Natural killer cell (primary cell): ENCODE data around the gene MTFR1L. TPM values are rescaled to one million over a fixed set of nuclear protein-coding genes. Genes with fewer than 3 reads are reported as not detected.

ENCODE experiments used
- ATAC-seq, 3 donors: fragments of 150-1000 bp in 2 of 3; fragments of 200-7000 bp in 1 of 3; cut with Tn5 transposase; 1 replicate in 1 of 3; 2 replicates in 2 of 3; pipeline ENCODE4 v1.10.0; 2021; ENCODE audit warnings: mild to moderate bottlenecking in 2 of 3, moderate library complexity in 2 of 3
- DNase-seq, 2 donors: peaks; one replicate each; pipeline versions ENCODE4 v3.0.0 to v3.0.0-alpha.2; 2013 to 2021; ENCODE audit warnings: mixed read lengths in 1 of 2
- H3K27ac ChIP-seq: one replicate; pipeline ENCODE4 v1.5.1; 2013; ENCODE audit warnings: mild to moderate bottlenecking, low read length
- H3K27me3 ChIP-seq: one replicate; pipeline ENCODE4 v1.6.1; 2013; ENCODE audit warnings: low read length; ENCODE audit not compliant: control insufficient read depth, insufficient read depth
- H3K36me3 ChIP-seq: one replicate; pipeline ENCODE4 v1.6.1; 2013; ENCODE audit warnings: low read length; ENCODE audit not compliant: control insufficient read depth, insufficient read depth
- H3K4me1 ChIP-seq: one replicate; pipeline ENCODE4 v1.6.1; 2013; ENCODE audit warnings: low read length; ENCODE audit not compliant: control insufficient read depth, insufficient read depth
- H3K4me3 ChIP-seq: one replicate; pipeline ENCODE4 v1.5.1; 2013; ENCODE audit warnings: low read length
- H3K9me3 ChIP-seq: one replicate; pipeline ENCODE4 v1.6.1; 2013; ENCODE audit warnings: low read length; ENCODE audit not compliant: control insufficient read depth, insufficient read depth
- H3K27ac Mint-ChIP-seq, 2 donors: one replicate each; pipeline ENCODE4 v1.8.0; 2022; ENCODE audit warnings: mild to moderate bottlenecking in 2 of 2, mixed read lengths in 2 of 2, moderate library complexity in 1 of 2
- H3K27me3 Mint-ChIP-seq, 2 donors: one replicate each; pipeline ENCODE4 v1.8.0; 2022; ENCODE audit warnings: low read depth in 2 of 2, mixed read lengths in 2 of 2
- H3K36me3 Mint-ChIP-seq: one replicate; pipeline ENCODE4 v1.8.0; 2022; ENCODE audit warnings: mixed read lengths
- H3K4me1 Mint-ChIP-seq, 2 donors: one replicate each; pipeline ENCODE4 v1.8.0; 2022; ENCODE audit warnings: mixed read lengths in 2 of 2
- H3K4me3 Mint-ChIP-seq: one replicate; pipeline ENCODE4 v1.8.0; 2022; ENCODE audit warnings: mild to moderate bottlenecking, moderate library complexity, mixed read lengths
- H3K9me3 Mint-ChIP-seq, 2 donors: one replicate each; pipeline ENCODE4 v1.8.0; 2022; ENCODE audit warnings: mixed read lengths in 2 of 2
- CTCF ChIP-seq: fragments of 200-600 bp; IDR thresholded peaks from one replicate; pipeline ENCODE4 v1.8.0; 2022; ENCODE audit warnings: antibody characterized with exemption
- WGBS: methylation state at CpG from one replicate; pipeline ENCODE4 v1.1.7; 2013; ENCODE audit warnings: missing lambda C conversion rate; ENCODE audit not compliant: insufficient coverage; 5-methylcytosine and 5-hydroxymethylcytosine counted together
- intact Hi-C: fragments of 100-400 bp; cut with micrococcal nuclease; formaldehyde crosslinking; loops from one replicate; pipeline ENCODE4 v1.14.2; 2022
- total RNA-seq, 4 donors: library from RNA; stranded (reverse); fragments of 120-200 nt in 1 of 4; gene quantifications; one replicate each; pipeline versions ENCODE4 v1.2.3 to v1.2.4, GENCODE V29; 2013 to 2022

Gene MTFR1L
- total RNA-seq, 3 donors from 2014 or later (not counting 1 experiment from before 2014, with no cell fraction given) = 33.4 to 39.0 (median 39.0) TPM

GRCh38 chr1:25774206-25774803, 45.4 kb upstream of the MTFR1L start:
- Histone ChIP-seq H3K4me1 (peaks cover 31% of the 10 kb centered on the region), H3K27me3 (peaks cover 2% of the 10 kb centered on the region), H3K36me3 (peaks cover 2% of the 10 kb centered on the region), H3K27ac (no peak overlapping the region), H3K4me3 (no peak overlapping the region), H3K9me3 (no peaks in the 10 kb centered on the region)
- ATAC-seq (no peak), DNase-seq (peak in 1 of 2 donors; percentile 53)
- Mint-ChIP-seq H3K9me3 (no peaks in the 10 kb centered on the region), H3K27ac (peak overlapping the region; percentile 55 to 66), H3K36me3 (no peaks in the 10 kb centered on the region), H3K4me3 (no peak overlapping the region), H3K4me1 (peaks cover 19 to 22% of the 10 kb centered on the region in 2 donors), H3K27me3 (peaks cover 9 to 12% of the 10 kb centered on the region in 2 donors)
- WGBS = 63% methylated on average over 13 of the region's 13 CpGs
- no peak for TF ChIP-seq CTCF
- intact Hi-C loops = loop anchor here (10.0 kb wide), 1 partner anchor 230 kb away; the partner anchor contains the start of gene LDLRAP1

- Mint-ChIP-seq H3K9me3 (no peaks in the 10 kb centered on the region), H3K36me3 (no peaks in the 10 kb centered on the region), H3K27ac (peak overlapping the region; percentile 55 to 66), H3K4me3 (peak overlapping the region; percentile 59), H3K4me1 (peaks cover 19 to 21% of the 10 kb centered on the region in 2 donors), H3K27me3 (peaks cover 8 to 12% of the 10 kb centered on the region in 2 donors)
- intact Hi-C loops = loop anchor here (10.0 kb wide), 1 partner anchor 230 kb away; the partner anchor contains the start of gene LDLRAP1
- peaks cover 31% of the 10 kb centered on the region for H3K4me1 ChIP-seq
- TF ChIP-seq CTCF = no peak
- H3K4me3 ChIP-seq = no peak overlapping the region
- DNase-seq (peak; percentile 22 to 92), ATAC-seq (peak; percentile 64 to 83 (median 81))
- WGBS = 16% methylated on average over 15 of the region's 16 CpGs
- H3K9me3 ChIP-seq = no peaks in the 10 kb centered on the region
- peaks cover 2% of the 10 kb centered on the region for H3K27me3 ChIP-seq
- H3K27ac ChIP-seq = no peak overlapping the region
- H3K36me3 ChIP-seq = peaks cover 2% of the 10 kb centered on the region
Measured at GRCh38 chr1:25774921-25775771, 44.6 kb upstream of the MTFR1L start.

GRCh38 chr1:25779388-25779787, 40.4 kb upstream of the MTFR1L start:
- WGBS = 97% methylated on average over 8 of the region's 8 CpGs
- H3K36me3 Mint-ChIP-seq = no peaks in the 10 kb centered on the region
- no peak overlapping the region for H3K4me3 Mint-ChIP-seq
- no peak for TF ChIP-seq CTCF
- no peaks in the 10 kb centered on the region for H3K27me3 Mint-ChIP-seq
- ATAC-seq (no peak), DNase-seq (no peak)
- intact Hi-C loops = loop anchor here (10.0 kb wide), 1 partner anchor 235 kb away; the partner anchor contains the start of gene LDLRAP1
- peaks cover 12 to 15% of the 10 kb centered on the region in 2 donors for H3K4me1 Mint-ChIP-seq
- Histone ChIP-seq H3K9me3 (no peaks in the 10 kb centered on the region), H3K4me3 (no peak overlapping the region), H3K27ac (no peak overlapping the region), H3K27me3 (no peaks in the 10 kb centered on the region), H3K36me3 (no peaks in the 10 kb centered on the region), H3K4me1 (peaks cover 15% of the 10 kb centered on the region)
- H3K9me3 Mint-ChIP-seq = no peaks in the 10 kb centered on the region
- H3K27ac Mint-ChIP-seq = no peak overlapping the region
